Measurements from ENCODE around the gene ANKS6.

GRCh38 chr9:98771209-98771874 lies 25.0 kb downstream of the ANKS6 start:
- TF ChIP-seq POLR2A (IDR thresholded peaks at IDR 0.05) (no peak), EP300 (IDR thresholded peaks at IDR 0.05; ENCODE audit: low read depth) (no peak), CTCF (IDR thresholded peaks at IDR 0.05) (no peak), POLR2AphosphoS5 (IDR thresholded peaks at IDR 0.05) (no peak)

All from transverse colon (tissue), 4 donors.